Panc1 (cell line): ENCODE results near the gene NFATC1. TPM values are rescaled to one million over a fixed set of nuclear protein-coding genes. Genes with fewer than 3 reads are reported as not detected.

ENCODE experiments used
- ATAC-seq: fragments of 200-7000 bp; cut with Tn5 transposase; 2 replicates; pipeline ENCODE4 v1.9.1; 2020; ENCODE audit warnings: mild to moderate bottlenecking, moderate library complexity
- BruUV-seq: library from RNA; stranded (reverse); fragments of 400-500 nt; replicated peaks from 2 replicates; lab custom pipeline; 2021; lab: Mats Ljungman, UMichigan
- CTCF ChIA-PET: fragments of 300-600 bp; sonication (Branson Sonifier 250); formaldehyde crosslinking; loops from one replicate; lab custom pipeline; 2022; ENCODE audit warnings: antibody characterized with exemption; lab: Charles Lee
- POLR2A ChIA-PET: fragments of 300-600 bp; sonication (Branson Sonifier 250); formaldehyde crosslinking; loops from one replicate; lab custom pipeline; 2022; ENCODE audit warnings: antibody characterized with exemption; lab: Charles Lee
- DNase-seq: peaks from one replicate; pipeline ENCODE4 v3.0.0-alpha.2; 2010; ENCODE audit warnings: low read depth, low spot score
- H3K27ac ChIP-seq: 2 replicates; pipeline ENCODE4 v1.5.1; 2011; ENCODE audit warnings: mild to moderate bottlenecking, low read length, inconsistent platforms
- H3K27me3 ChIP-seq: fragments of 200-500 bp; sonication (Bioruptor generic); 2 replicates; pipeline ENCODE4 v1.6.0; 2014; ENCODE audit warnings: low read length, inconsistent platforms; ENCODE audit not compliant: control insufficient read depth, insufficient read depth
- H3K36me3 ChIP-seq: fragments of 200-500 bp; sonication (Bioruptor generic); 2 replicates; pipeline ENCODE4 v1.5.1; 2014; ENCODE audit warnings: inconsistent platforms, mild to moderate bottlenecking, low read length, moderate library complexity; ENCODE audit not compliant: control insufficient read depth, insufficient read depth
- H3K4me1 ChIP-seq: 2 replicates; pipeline ENCODE4 v1.5.1; 2011; ENCODE audit warnings: inconsistent platforms, mild to moderate bottlenecking, low read length, moderate library complexity; ENCODE audit not compliant: control insufficient read depth, insufficient read depth
- H3K4me3 ChIP-seq, 2 experiments: 2 replicates each; pipeline ENCODE4 v1.5.1; 2011 to 2012; ENCODE audit warnings: low read depth in 2 of 2, low read length in 2 of 2, mild to moderate bottlenecking in 2 of 2, inconsistent platforms in 1 of 2, moderate library complexity in 1 of 2
- H3K9me3 ChIP-seq: fragments of 200-500 bp; sonication (Bioruptor generic); 2 replicates; pipeline ENCODE4 v1.5.1; 2014; ENCODE audit warnings: low read depth, mild to moderate bottlenecking, inconsistent platforms, low read length, moderate library complexity; ENCODE audit not compliant: control insufficient read depth, insufficient read depth
- POLR2AphosphoS5 ChIP-seq: IDR thresholded peaks from 2 replicates; pipeline ENCODE4 v1.6.1; 2012; ENCODE audit warnings: mild to moderate bottlenecking, low read depth, low read length, moderate library complexity
- SIN3A ChIP-seq: IDR thresholded peaks from 2 replicates; pipeline ENCODE4 v1.6.1; 2012; ENCODE audit warnings: low read depth, mild to moderate bottlenecking, low read length, moderate library complexity, borderline replicate concordance; ENCODE audit not compliant: insufficient read depth
- TCF7L2 ChIP-seq: IDR thresholded peaks from 2 replicates; pipeline ENCODE4 v1.6.1; 2011; ENCODE audit warnings: mild to moderate bottlenecking, low read depth, low read length, inconsistent platforms
- in situ Hi-C: cut with HindIII; loops from 2 replicates; pipeline ENCODE4 v1.10.0; 2016; ENCODE audit warnings: low sequenced_read_pairs, low pct_unique_long_range_greater_than_20kb
- intact Hi-C: fragments of 100-400 bp; cut with micrococcal nuclease; formaldehyde crosslinking; loops from one replicate; pipeline ENCODE4 v1.10.0; 2022; ENCODE audit not compliant: unreplicated experiment
- total RNA-seq: library from RNA; stranded (reverse); gene quantifications from one replicate; pipeline ENCODE4 v1.2.1, GENCODE V29; 2021; ENCODE audit not compliant: unreplicated experiment
- TF ChIP-seq, protein P1 (sequence below): fragments of 450-650 bp; IDR thresholded peaks from 2 replicates; pipeline ENCODE4 v1.5.1; 2017; ENCODE audit warnings: mild to moderate bottlenecking
- TF ChIP-seq, protein P2 (sequence below), 2 experiments: IDR thresholded peaks; 2 replicates each; pipeline ENCODE4 v1.6.1; 2011 to 2012; ENCODE audit warnings: low read depth in 2 of 2, control low read depth in 1 of 2, low read length in 1 of 2, mild to moderate bottlenecking in 1 of 2, moderate library complexity in 1 of 2; ENCODE audit not compliant: insufficient read depth in 1 of 2

The NFATC1 gene
- total RNA-seq, 1 experiment from 2014 or later, result 30.8 TPM

DNA sequence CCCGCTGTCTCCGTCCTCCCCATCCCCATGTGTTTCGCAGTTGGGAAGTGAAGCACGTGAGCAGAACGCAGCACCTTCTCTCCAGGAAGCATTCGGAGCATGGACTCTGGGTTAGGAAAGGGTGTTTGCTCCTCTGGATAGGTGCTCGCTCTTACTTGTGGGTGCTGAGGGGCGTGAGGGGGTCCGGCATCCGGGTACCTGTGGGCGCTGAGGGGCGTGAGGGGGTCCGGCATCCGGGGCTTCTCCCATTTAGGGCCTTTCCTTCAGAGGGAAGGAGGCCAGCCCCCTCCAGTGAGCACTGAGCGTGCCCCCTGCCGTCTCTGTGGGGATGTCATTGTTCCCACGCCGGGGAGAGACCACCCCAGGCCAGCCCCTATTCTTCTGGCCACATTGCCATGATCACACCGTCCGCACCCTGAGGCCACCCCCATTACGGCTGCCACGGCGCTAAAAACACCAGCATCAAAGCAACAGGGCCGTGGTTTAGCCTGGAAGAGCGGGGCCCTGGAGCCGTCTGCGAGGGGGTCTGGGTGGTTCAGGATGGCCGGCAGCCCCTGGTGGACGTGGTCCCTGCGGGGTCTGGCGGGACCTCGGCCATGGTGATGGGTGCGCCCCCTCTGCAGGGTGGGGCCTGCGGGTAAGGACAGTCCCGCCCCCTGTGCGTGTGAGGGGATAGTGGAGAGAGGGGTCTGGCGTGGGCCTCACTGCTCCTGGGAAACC, 41.0 kb downstream of the NFATC1 start:
- TF ChIP-seq, protein P1, sequence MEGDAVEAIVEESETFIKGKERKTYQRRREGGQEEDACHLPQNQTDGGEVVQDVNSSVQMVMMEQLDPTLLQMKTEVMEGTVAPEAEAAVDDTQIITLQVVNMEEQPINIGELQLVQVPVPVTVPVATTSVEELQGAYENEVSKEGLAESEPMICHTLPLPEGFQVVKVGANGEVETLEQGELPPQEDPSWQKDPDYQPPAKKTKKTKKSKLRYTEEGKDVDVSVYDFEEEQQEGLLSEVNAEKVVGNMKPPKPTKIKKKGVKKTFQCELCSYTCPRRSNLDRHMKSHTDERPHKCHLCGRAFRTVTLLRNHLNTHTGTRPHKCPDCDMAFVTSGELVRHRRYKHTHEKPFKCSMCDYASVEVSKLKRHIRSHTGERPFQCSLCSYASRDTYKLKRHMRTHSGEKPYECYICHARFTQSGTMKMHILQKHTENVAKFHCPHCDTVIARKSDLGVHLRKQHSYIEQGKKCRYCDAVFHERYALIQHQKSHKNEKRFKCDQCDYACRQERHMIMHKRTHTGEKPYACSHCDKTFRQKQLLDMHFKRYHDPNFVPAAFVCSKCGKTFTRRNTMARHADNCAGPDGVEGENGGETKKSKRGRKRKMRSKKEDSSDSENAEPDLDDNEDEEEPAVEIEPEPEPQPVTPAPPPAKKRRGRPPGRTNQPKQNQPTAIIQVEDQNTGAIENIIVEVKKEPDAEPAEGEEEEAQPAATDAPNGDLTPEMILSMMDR, result no peak
- TF ChIP-seq SIN3A, result no peak
- no peak for TF ChIP-seq POLR2AphosphoS5
- TF ChIP-seq, protein P2, sequence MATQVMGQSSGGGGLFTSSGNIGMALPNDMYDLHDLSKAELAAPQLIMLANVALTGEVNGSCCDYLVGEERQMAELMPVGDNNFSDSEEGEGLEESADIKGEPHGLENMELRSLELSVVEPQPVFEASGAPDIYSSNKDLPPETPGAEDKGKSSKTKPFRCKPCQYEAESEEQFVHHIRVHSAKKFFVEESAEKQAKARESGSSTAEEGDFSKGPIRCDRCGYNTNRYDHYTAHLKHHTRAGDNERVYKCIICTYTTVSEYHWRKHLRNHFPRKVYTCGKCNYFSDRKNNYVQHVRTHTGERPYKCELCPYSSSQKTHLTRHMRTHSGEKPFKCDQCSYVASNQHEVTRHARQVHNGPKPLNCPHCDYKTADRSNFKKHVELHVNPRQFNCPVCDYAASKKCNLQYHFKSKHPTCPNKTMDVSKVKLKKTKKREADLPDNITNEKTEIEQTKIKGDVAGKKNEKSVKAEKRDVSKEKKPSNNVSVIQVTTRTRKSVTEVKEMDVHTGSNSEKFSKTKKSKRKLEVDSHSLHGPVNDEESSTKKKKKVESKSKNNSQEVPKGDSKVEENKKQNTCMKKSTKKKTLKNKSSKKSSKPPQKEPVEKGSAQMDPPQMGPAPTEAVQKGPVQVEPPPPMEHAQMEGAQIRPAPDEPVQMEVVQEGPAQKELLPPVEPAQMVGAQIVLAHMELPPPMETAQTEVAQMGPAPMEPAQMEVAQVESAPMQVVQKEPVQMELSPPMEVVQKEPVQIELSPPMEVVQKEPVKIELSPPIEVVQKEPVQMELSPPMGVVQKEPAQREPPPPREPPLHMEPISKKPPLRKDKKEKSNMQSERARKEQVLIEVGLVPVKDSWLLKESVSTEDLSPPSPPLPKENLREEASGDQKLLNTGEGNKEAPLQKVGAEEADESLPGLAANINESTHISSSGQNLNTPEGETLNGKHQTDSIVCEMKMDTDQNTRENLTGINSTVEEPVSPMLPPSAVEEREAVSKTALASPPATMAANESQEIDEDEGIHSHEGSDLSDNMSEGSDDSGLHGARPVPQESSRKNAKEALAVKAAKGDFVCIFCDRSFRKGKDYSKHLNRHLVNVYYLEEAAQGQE (IDR thresholded peaks at IDR 0.05; ENCODE audit: insufficient read depth in 1 of 2, low read depth in 2 of 2, low read length in 1 of 2), result no peak
- TF ChIP-seq TCF7L2, result no peak
- POLR2A ChIA-PET, result no interaction called here
- Histone ChIP-seq H3K36me3 (no peaks in the 10 kb centered on the region), H3K4me1 (no peaks in the 10 kb centered on the region), H3K9me3 (no peaks in the 10 kb centered on the region), H3K4me3 (no peak overlapping the region), H3K27ac (no peak overlapping the region), H3K27me3 (no peaks in the 10 kb centered on the region)
- DNase-seq (no peak), ATAC-seq (no peak)
- intact Hi-C loops (no loop called here), in situ Hi-C loops (no loop called here)
- CTCF ChIA-PET, result no interaction called here
- BruUV-seq, result no TSS peak

DNA sequence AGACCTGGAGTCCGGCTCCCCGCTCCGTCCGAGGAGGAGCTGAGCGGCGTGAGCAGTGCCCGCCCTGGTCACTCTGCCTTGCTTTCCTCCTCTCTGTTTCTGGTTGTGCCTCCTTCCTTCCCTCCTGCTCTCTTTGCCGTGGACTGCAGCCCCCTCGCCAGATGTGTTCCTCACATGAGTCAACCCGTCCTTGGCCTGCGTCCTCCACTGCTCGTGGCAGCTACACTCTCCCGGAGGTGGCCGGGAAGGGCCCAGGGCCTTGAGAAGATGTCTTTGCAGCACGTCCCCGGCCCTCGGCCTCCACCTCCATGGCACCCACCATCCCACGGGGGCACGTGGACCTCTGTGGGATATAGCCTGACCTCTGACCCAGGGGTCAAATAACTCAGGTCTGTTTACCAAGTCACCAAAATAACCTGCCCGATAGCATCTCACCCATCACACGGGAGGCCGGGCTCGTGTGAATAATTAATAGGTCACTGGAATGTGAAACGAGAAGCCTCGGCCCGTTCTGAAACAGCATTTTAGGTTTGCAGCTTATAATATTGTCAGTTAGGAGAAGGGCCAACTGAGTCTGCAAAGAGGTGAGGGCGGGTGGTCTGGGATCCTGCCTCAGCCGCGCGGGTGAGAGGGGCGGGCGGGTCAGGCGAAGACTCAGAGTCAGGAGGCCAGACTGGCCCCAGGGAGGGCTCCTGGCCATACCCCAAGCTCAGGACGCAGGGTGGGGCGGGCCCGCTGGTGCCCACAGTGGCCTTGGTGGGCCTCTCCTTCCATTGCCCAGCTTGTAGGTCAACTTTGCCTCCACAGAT, 42.6 kb downstream of the NFATC1 start:
- ChIA-PET CTCF (no interaction called here), POLR2A (no interaction called here)
- no peaks in the 10 kb centered on the region for H3K9me3 ChIP-seq
- intact Hi-C loops, result no loop called here
- no peaks in the 10 kb centered on the region for H3K36me3 ChIP-seq
- H3K4me1 ChIP-seq, result no peaks in the 10 kb centered on the region
- no peak overlapping the region for H3K27ac ChIP-seq
- DNase-seq (no peak), ATAC-seq (no peak)
- no peak overlapping the region for H3K4me3 ChIP-seq
- no TSS peak for BruUV-seq
- TF ChIP-seq SIN3A (no peak), POLR2AphosphoS5 (no peak), TCF7L2 (no peak)
- TF ChIP-seq, protein P2 (IDR thresholded peaks at IDR 0.05; ENCODE audit: insufficient read depth in 1 of 2, low read depth in 2 of 2, low read length in 1 of 2), result no peak
- TF ChIP-seq, protein P1, result no peak
- no peaks in the 10 kb centered on the region for H3K27me3 ChIP-seq
- in situ Hi-C loops, result no loop called here
